Measurements from ENCODE around the gene SLC38A9. TPM values are rescaled to one million over a fixed set of nuclear protein-coding genes. Genes with fewer than 3 reads are reported as not detected.
"Not testable (repeated sequence)": the region's sequence is repeated elsewhere in the genome, so short reads cannot be mapped to it uniquely, and the experiment has no call there.

Gene SLC38A9, protein sequence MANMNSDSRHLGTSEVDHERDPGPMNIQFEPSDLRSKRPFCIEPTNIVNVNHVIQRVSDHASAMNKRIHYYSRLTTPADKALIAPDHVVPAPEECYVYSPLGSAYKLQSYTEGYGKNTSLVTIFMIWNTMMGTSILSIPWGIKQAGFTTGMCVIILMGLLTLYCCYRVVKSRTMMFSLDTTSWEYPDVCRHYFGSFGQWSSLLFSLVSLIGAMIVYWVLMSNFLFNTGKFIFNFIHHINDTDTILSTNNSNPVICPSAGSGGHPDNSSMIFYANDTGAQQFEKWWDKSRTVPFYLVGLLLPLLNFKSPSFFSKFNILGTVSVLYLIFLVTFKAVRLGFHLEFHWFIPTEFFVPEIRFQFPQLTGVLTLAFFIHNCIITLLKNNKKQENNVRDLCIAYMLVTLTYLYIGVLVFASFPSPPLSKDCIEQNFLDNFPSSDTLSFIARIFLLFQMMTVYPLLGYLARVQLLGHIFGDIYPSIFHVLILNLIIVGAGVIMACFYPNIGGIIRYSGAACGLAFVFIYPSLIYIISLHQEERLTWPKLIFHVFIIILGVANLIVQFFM
- 52.7 TPM for total RNA-seq

DNA sequence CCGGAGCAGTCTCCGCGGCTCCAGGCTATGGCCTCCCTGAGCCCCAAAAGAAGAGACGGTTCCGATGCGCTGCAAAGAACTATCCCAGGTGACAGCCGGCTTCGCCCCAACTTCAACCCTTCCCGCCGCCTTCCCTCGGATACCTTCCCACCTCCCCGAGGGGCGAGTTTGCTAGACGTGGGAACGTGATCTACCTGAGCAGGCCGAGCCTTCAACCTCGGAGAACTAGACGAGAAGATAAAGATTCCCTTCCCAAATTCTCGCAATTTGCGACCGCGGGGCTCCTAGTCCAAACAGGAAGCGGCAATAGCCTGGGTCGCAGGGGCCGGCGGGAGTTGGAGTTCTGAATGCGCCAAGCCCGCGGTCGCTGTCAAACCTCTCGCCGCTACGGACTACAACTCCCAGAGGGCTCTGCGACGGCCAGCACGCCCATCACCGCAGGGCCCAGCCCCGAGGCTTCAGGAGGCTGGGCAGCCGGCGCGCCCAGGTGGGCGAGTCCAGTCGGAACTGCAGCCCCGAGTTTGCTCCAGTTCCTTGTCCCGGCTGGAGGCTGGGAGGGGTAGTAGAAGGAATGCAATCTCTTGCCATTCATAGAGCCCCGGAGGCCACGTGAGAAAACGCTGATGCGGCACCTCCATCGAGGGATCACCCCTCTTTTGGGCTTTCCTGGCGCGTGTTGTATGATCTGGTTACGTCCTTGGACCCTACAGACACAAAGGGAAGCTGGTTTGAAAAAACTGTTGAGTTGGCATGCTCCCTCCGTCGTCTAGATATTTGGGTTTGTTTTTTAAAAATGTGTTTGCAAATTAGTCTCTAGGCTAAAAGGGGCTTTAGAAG is at the start of gene SLC38A9:
TSS of gene SLC38A9 (minus strand) at position 302 of the 837 bp plus-strand sequence. CDS start 14,366 bp downstream, outside the sequence.
- Histone ChIP-seq H3K36me3 (ENCODE audit: control insufficient read depth in 3 of 3, insufficient read depth in 3 of 3, low read length in 3 of 3) (no peaks in the 10 kb centered on the region), H3K27ac (ENCODE audit: low read depth, low read length) (peak within 1 kb of the TSS; percentile 51), H3K4me3 (ENCODE audit: low read length in 3 of 3) (peak within 1 kb of the TSS; percentile 98 to 99 (median 99)), H3K27me3 (ENCODE audit: control insufficient read depth in 3 of 3, insufficient read depth in 3 of 3, low read length in 3 of 3) (no peaks in the 10 kb centered on the region), H3K9ac (ENCODE audit: low read depth in 1 of 3, low read length in 3 of 3) (peak within 1 kb of the TSS; percentile 88 to 96 (median 89)), H3K9me3 (ENCODE audit: control insufficient read depth in 3 of 3, low read length in 3 of 3) (no peaks in the 10 kb centered on the region), H3K4me1 (ENCODE audit: control insufficient read depth in 3 of 3, insufficient read depth in 3 of 3, low read length in 3 of 3) (peaks cover 10 to 13% (median 12%) of the 10 kb centered on the region in 3 donors)

DNA sequence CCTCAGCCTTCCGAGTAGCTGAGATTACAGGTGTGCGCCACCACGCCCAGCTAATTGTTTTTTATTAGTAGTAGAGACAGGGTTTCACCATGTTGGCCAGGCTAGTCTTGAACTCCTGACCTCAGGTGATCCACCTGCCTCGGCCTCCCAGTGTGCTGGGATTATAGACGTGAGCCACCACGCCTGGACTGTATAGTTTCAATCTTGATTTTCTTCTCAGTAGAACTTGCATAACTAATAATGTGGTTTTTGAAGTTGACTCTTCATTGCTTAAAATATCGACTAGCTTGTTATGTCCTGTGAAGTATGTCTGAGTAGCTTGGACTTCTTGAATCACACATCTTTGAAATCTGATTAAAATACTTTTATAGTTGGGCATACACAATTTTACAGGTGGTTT is 49.6 kb upstream of the SLC38A9 start:
- not testable (repeated sequence) for H3K9ac ChIP-seq (ENCODE audit: low read depth in 1 of 3, low read length in 3 of 3); H3K4me1 ChIP-seq (ENCODE audit: control insufficient read depth in 3 of 3, insufficient read depth in 3 of 3, low read length in 3 of 3); H3K27me3 ChIP-seq (ENCODE audit: control insufficient read depth in 3 of 3, insufficient read depth in 3 of 3, low read length in 3 of 3); H3K4me3 ChIP-seq (ENCODE audit: low read length in 3 of 3); H3K9me3 ChIP-seq (ENCODE audit: control insufficient read depth in 3 of 3, low read length in 3 of 3); H3K27ac ChIP-seq (ENCODE audit: low read depth, low read length); H3K36me3 ChIP-seq (ENCODE audit: control insufficient read depth in 3 of 3, insufficient read depth in 3 of 3, low read length in 3 of 3)

DNA sequence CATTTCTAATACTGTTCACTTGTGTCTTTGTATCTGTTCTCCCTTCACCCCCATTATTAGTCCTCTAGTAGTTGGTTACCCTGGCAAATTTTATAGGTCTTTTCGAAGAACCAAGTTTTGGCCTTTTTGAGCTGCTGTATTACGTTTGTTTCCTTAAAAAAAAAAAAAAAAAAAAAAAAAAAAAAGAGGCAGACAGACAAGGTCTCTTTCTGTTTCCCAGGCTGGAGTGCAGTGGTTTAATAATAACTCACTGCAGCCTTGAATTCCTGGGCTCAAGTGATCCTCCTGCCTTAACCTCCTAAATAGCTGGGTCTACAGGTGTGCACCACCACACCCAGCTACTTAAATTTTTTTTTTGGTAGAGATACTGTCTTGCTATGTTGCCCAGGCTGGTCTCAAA is 46.6 kb upstream of the SLC38A9 start:
- no peak overlapping the region for H3K9ac ChIP-seq (ENCODE audit: low read depth in 1 of 3, low read length in 3 of 3)
- no peaks in the 10 kb centered on the region for H3K27me3 ChIP-seq (ENCODE audit: control insufficient read depth in 3 of 3, insufficient read depth in 3 of 3, low read length in 3 of 3)
- no peaks in the 10 kb centered on the region for H3K9me3 ChIP-seq (ENCODE audit: control insufficient read depth in 3 of 3, low read length in 3 of 3)
- no peak overlapping the region for H3K27ac ChIP-seq (ENCODE audit: low read depth, low read length)
- no peaks in the 10 kb centered on the region for H3K36me3 ChIP-seq (ENCODE audit: control insufficient read depth in 3 of 3, insufficient read depth in 3 of 3, low read length in 3 of 3)
- no peak overlapping the region for H3K4me3 ChIP-seq (ENCODE audit: low read length in 3 of 3)
- H3K4me1 ChIP-seq (ENCODE audit: control insufficient read depth in 3 of 3, insufficient read depth in 3 of 3, low read length in 3 of 3) = no peaks in the 10 kb centered on the region

DNA sequence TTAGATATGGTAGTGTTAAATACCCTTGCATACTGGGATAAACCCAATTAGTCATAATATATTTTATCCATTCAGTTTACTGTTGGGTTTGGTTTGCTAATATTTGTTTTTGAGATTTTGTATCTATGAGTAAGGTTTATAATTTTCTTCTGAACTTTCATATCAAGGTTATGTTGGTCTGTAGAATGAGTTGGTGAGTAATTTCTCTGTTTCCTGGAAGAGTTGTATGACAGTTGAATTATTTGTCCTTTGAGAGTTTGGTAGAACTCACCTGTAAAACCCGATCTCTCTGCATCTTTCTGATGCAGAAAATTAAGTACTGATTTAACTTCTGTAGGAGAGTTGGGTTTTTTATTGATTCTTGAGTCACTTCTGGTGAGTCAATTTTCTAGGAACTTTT is 46.1 kb upstream of the SLC38A9 start:
- H3K9ac ChIP-seq (ENCODE audit: low read depth in 1 of 3, low read length in 3 of 3) = no peak overlapping the region
- H3K27ac ChIP-seq (ENCODE audit: low read depth, low read length) = no peak overlapping the region
- no peaks in the 10 kb centered on the region for H3K27me3 ChIP-seq (ENCODE audit: control insufficient read depth in 3 of 3, insufficient read depth in 3 of 3, low read length in 3 of 3)
- no peaks in the 10 kb centered on the region for H3K9me3 ChIP-seq (ENCODE audit: control insufficient read depth in 3 of 3, low read length in 3 of 3)
- no peaks in the 10 kb centered on the region for H3K36me3 ChIP-seq (ENCODE audit: control insufficient read depth in 3 of 3, insufficient read depth in 3 of 3, low read length in 3 of 3)
- H3K4me3 ChIP-seq (ENCODE audit: low read length in 3 of 3) = no peak overlapping the region
- no peaks in the 10 kb centered on the region for H3K4me1 ChIP-seq (ENCODE audit: control insufficient read depth in 3 of 3, insufficient read depth in 3 of 3, low read length in 3 of 3)

DNA sequence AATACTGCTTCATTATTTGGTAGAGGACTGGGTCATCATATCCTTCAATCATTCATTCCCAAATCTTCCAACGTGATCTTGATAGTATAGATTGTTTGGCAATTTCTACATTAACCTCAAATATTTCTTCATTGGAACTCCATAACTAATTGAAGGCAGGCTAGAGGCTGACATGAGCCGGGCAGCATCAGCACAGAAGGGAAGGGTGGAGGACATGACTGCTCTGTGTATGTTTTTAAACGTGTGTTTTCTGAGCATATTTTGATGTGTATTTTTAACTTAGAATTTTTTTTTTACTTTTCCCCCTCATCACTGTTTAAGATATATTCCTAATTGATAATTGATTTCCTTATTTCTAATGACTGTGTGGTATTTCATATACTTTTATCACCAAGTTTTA is 38.4 kb upstream of the SLC38A9 start:
- Histone ChIP-seq H3K36me3 (ENCODE audit: control insufficient read depth in 3 of 3, insufficient read depth in 3 of 3, low read length in 3 of 3) (no peaks in the 10 kb centered on the region), H3K27ac (ENCODE audit: low read depth, low read length) (no peak overlapping the region), H3K4me1 (ENCODE audit: control insufficient read depth in 3 of 3, insufficient read depth in 3 of 3, low read length in 3 of 3) (no peaks in the 10 kb centered on the region), H3K4me3 (ENCODE audit: low read length in 3 of 3) (no peak overlapping the region), H3K9me3 (ENCODE audit: control insufficient read depth in 3 of 3, low read length in 3 of 3) (no peaks in the 10 kb centered on the region), H3K9ac (ENCODE audit: low read depth in 1 of 3, low read length in 3 of 3) (no peak overlapping the region), H3K27me3 (ENCODE audit: control insufficient read depth in 3 of 3, insufficient read depth in 3 of 3, low read length in 3 of 3) (no peaks in the 10 kb centered on the region)

DNA sequence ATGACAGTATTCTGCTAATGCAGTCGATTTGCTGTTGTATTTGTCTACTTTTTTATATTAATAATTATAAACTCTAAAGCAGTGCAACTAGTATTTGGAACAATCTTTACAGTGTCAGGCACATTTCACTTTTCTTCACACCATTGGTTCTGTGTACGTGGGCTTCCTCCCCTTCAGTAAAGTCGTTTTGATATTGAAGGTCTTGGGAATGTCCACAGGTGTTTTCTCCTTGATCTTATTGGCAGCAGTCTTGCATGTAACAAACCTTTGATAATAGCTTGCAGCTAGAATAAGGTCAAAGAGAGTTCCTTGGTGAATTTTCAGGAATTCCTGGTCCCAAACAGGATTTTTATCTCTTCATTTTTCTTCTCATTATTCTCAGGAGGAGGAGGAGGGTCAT is 37.9 kb upstream of the SLC38A9 start:
- no peak overlapping the region for H3K27ac ChIP-seq (ENCODE audit: low read depth, low read length)

DNA sequence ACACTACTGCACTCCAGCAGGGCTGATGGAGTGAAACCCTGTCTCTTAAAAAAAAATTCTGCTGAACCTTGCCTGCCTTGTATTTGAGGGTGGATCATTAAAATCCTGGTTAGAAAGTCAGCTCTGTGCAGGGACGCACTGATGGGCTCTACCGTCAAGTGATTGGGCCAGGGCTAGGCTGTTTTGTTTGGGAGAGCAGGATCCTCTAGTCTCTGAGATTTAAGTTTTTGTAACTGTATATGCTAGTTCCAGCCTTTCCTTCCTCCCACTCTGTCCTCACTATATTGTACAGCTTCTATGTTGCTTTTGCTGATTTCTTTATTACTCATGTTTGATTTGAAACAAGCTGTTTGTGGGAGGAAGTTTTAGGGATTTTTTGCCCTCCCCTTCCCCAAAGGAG is 37.3 kb upstream of the SLC38A9 start:
- Histone ChIP-seq H3K4me3 (ENCODE audit: low read length in 3 of 3) (no peak overlapping the region), H3K4me1 (ENCODE audit: control insufficient read depth in 3 of 3, insufficient read depth in 3 of 3, low read length in 3 of 3) (no peaks in the 10 kb centered on the region), H3K27ac (ENCODE audit: low read depth, low read length) (no peak overlapping the region), H3K9me3 (ENCODE audit: control insufficient read depth in 3 of 3, low read length in 3 of 3) (no peaks in the 10 kb centered on the region), H3K9ac (ENCODE audit: low read depth in 1 of 3, low read length in 3 of 3) (no peak overlapping the region), H3K27me3 (ENCODE audit: control insufficient read depth in 3 of 3, insufficient read depth in 3 of 3, low read length in 3 of 3) (no peaks in the 10 kb centered on the region), H3K36me3 (ENCODE audit: control insufficient read depth in 3 of 3, insufficient read depth in 3 of 3, low read length in 3 of 3) (no peaks in the 10 kb centered on the region)

More for the DNA sequence above, 37.9 kb upstream of the SLC38A9 start:
- Histone ChIP-seq H3K9me3 (ENCODE audit: control insufficient read depth in 3 of 3, low read length in 3 of 3) (no peaks in the 10 kb centered on the region), H3K4me3 (ENCODE audit: low read length in 3 of 3) (no peak overlapping the region), H3K36me3 (ENCODE audit: control insufficient read depth in 3 of 3, insufficient read depth in 3 of 3, low read length in 3 of 3) (no peaks in the 10 kb centered on the region), H3K4me1 (ENCODE audit: control insufficient read depth in 3 of 3, insufficient read depth in 3 of 3, low read length in 3 of 3) (no peaks in the 10 kb centered on the region), H3K9ac (ENCODE audit: low read depth in 1 of 3, low read length in 3 of 3) (no peak overlapping the region), H3K27me3 (ENCODE audit: control insufficient read depth in 3 of 3, insufficient read depth in 3 of 3, low read length in 3 of 3) (no peaks in the 10 kb centered on the region)

DNA sequence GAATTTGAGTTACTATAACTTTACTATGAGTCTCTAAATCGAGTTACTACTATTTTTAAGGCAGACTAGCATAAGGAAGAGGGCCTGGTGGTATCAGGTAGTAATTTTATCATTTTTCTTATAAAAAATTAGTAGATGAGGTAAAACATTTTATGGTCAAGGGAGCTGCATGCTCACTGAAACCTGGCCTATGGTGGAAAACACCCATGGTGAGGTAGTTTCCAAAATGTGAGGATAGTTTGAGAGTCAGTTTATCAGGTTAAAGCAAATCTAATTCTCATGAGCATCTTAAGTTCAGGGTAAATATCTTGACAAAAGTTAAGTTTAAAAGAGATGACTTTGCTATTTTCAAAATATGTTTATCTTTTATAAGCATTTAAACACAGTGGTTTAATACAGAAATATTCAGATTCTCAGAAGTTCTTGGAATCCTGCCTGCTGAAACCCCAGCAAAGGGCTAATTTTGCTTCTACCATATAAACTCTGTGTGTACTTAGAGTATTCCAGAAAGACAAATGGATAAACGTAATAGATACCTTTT is 35.7 kb upstream of the SLC38A9 start:
- Histone ChIP-seq H3K4me1 (ENCODE audit: control insufficient read depth in 3 of 3, insufficient read depth in 3 of 3, low read length in 3 of 3) (no peaks in the 10 kb centered on the region), H3K36me3 (ENCODE audit: control insufficient read depth in 3 of 3, insufficient read depth in 3 of 3, low read length in 3 of 3) (no peaks in the 10 kb centered on the region), H3K4me3 (ENCODE audit: low read length in 3 of 3) (no peak overlapping the region), H3K27ac (ENCODE audit: low read depth, low read length) (no peak overlapping the region), H3K27me3 (ENCODE audit: control insufficient read depth in 3 of 3, insufficient read depth in 3 of 3, low read length in 3 of 3) (no peaks in the 10 kb centered on the region), H3K9me3 (ENCODE audit: control insufficient read depth in 3 of 3, low read length in 3 of 3) (no peaks in the 10 kb centered on the region), H3K9ac (ENCODE audit: low read depth in 1 of 3, low read length in 3 of 3) (no peak overlapping the region)

DNA sequence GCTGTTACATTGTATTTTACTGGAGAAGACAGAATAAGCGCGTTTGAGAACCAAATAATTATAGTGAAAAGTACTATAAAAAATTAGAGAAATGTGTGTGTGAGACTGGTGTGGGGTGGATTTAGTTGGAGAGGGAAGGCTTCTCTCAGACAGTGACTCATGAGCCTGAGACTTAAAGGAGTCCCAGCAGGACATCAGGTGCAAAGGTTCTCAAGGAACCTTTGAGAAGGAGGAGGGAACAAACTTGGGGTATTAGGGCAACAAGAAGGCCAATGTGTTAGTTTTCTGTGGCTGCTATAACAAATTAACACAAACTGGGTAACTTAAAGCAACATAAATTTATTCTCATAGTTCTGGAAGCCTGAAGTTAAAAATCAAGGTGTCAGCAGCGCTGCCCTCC is 30.7 kb upstream of the SLC38A9 start:
- no peaks in the 10 kb centered on the region for H3K36me3 ChIP-seq (ENCODE audit: control insufficient read depth in 3 of 3, insufficient read depth in 3 of 3, low read length in 3 of 3)
- H3K4me3 ChIP-seq (ENCODE audit: low read length in 3 of 3) = no peak overlapping the region
- H3K27ac ChIP-seq (ENCODE audit: low read depth, low read length) = no peak overlapping the region
- no peak overlapping the region for H3K9ac ChIP-seq (ENCODE audit: low read depth in 1 of 3, low read length in 3 of 3)
- no peaks in the 10 kb centered on the region for H3K9me3 ChIP-seq (ENCODE audit: control insufficient read depth in 3 of 3, low read length in 3 of 3)
- no peaks in the 10 kb centered on the region for H3K27me3 ChIP-seq (ENCODE audit: control insufficient read depth in 3 of 3, insufficient read depth in 3 of 3, low read length in 3 of 3)
- H3K4me1 ChIP-seq (ENCODE audit: control insufficient read depth in 3 of 3, insufficient read depth in 3 of 3, low read length in 3 of 3) = no peaks in the 10 kb centered on the region

DNA sequence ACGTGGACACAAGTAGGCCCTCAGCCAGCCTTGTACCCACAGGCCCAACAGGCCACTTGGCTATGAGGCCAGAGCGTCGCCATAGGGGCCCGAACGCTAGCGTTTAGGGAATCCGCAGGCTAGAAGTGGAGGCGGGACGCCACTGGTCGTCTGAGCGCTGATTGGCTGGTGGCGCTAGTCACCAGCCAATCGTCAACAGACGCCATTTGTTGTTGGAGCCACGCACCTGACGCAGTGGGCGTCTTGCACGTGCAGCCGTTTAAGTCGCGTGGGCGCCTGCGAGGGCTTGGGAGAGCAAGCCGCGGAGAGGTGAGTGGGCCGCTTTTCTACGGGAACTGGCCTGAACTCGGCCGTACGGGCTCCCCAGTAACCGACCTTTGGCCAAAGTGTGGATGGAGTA is 25.7 kb upstream of the SLC38A9 start, which contains the start of gene DDX4:
TSS of gene DDX4 (plus strand) at position 269 of the 400 bp plus-strand sequence. CDS start 903 bp downstream, outside the sequence.
- H3K27ac ChIP-seq (ENCODE audit: low read depth, low read length) = no peak within 1 kb of the TSS
- no peaks in the 10 kb centered on the region for H3K27me3 ChIP-seq (ENCODE audit: control insufficient read depth in 3 of 3, insufficient read depth in 3 of 3, low read length in 3 of 3)
- H3K4me3 ChIP-seq (ENCODE audit: low read length in 3 of 3) = no peak within 1 kb of the TSS
- H3K36me3 ChIP-seq (ENCODE audit: control insufficient read depth in 3 of 3, insufficient read depth in 3 of 3, low read length in 3 of 3) = no peaks in the 10 kb centered on the region
- H3K4me1 ChIP-seq (ENCODE audit: control insufficient read depth in 3 of 3, insufficient read depth in 3 of 3, low read length in 3 of 3) = no peaks in the 10 kb centered on the region
- H3K9me3 ChIP-seq (ENCODE audit: control insufficient read depth in 3 of 3, low read length in 3 of 3) = no peaks in the 10 kb centered on the region
- H3K9ac ChIP-seq (ENCODE audit: low read depth in 1 of 3, low read length in 3 of 3) = no peak within 1 kb of the TSS
